Activated T-cell treated with anti-CD3 and anti-CD28 coated beads, Interleukin-2, amount 50 U/mL, for 48 hours (primary cell): ENCODE measurements around the gene ARL8B.
"Not testable (repeated sequence)": the region's sequence is repeated elsewhere in the genome, so short reads cannot be mapped to it uniquely, and the experiment has no call there.

ENCODE experiments used
- DNase-seq, 2 experiments: peaks; one replicate each; pipeline ENCODE4 v3.0.0-alpha.2; 2020

Gene ARL8B

GRCh38 chr3:5113726-5114125, 8.4 kb upstream of the ARL8B start:
- DNase-seq, result not testable (repeated sequence)

- no peak for DNase-seq
Observed at GRCh38 chr3:5115506-5116162, 6.5 kb upstream of the ARL8B start.

- no peak for DNase-seq
Observed at GRCh38 chr3:5116538-5116937, 5.6 kb upstream of the ARL8B start.

DNA sequence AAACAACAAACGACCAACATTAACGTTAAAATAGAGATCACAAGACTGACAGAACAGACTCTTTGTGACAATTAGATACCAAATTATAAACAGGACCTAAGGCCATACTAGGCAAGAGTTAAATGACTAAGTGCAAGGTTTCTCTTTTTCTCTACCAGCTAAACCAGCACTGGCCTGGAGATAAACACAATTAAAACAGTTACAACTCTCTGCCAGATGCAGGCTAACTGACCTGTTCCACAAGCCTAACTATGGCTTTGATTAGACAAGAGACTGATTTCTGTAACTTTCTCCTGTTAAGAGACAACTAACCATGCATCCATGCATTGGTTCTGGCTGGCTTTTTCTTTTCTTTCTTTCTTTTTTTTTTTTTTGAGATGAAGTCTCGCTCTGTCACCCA, 1.6 kb upstream of the ARL8B start:
- no peak for DNase-seq

GRCh38 chr3:5122741-5123706, 932 bp downstream of the ARL8B start:
- peak; percentile 44 to 47 for DNase-seq

- no peak for DNase-seq
Observed at GRCh38 chr3:5123937-5124336, 1.8 kb downstream of the ARL8B start.

GRCh38 chr3:5126586-5126985, 4.5 kb downstream of the ARL8B start:
- DNase-seq, result no peak

DNA sequence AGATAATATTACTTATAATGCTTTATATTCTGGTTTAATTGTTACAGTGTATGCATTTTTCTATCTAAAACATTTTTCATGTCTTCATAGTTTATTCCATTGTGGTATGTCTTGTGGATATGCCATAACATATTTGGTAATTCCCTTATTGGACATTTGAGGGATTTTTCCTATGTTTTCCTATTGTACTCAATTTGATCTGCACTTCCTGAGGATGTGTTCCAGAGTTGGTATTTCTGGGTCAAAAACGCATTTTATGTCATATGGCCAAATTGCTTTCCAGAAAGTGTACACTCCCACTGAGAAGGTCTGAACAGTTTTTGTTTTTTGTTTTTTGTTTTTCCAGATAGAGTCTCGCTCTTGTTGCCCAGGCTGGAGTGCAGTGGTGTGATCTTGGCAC, 6.8 kb downstream of the ARL8B start:
- no peak for DNase-seq

DNA sequence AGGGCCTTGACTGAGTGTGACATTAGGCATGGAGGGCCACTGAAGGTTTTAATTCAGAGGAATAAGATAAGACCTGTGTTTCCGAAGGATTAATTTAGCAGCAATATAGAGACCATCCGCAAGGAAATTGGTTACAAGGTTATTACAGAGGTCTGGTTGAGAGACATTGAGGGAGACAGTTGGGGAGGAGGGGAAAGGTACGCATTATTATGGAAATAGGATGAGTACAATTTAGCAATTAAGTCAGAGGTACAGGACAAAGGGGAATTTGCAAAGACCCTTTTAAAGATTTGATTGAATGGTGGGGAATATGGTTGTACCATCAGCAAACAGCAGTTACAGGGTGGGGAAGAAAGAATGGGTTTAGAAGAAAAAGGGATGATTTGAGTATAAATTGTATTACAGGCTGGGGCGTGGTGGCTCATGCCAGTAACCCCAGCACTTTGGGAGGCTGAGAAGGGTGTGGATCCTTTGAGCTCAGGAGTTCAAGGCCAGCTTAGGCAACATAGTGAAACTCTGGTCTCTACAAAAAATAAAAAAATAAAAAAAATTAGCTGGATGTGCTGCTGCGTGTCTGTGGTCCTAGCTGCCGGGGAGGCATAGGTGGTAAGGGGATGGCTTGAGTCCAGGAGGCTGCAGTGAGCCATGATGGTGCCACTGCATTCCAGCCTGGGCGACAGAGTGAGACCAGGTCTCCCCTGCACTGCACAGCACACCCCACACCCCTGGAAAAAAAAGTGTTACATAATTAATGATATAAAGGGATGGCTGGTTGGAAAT, 11.3 kb downstream of the ARL8B start:
- DNase-seq, result no peak

GRCh38 chr3:5134019-5134391, 11.9 kb downstream of the ARL8B start:
- no peak for DNase-seq

DNA sequence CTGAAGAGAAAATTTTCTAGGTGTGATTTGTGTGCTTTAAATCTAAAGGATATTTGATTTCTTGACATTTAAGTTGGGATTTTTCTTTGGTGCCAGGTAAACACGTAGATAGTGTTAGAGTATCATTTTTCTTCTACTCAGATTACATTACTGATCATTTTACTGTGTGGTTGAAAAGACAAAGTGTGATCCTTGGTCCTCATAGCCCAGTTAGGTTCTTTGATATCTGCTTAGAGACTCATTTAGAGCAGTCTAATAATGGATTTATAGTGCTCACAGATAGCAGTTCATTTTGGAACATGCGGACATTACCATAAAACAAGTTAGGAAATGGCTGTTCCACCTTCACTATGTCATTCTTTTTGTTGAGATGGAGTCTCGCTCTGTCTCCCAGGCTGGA, 12.4 kb downstream of the ARL8B start:
- no peak for DNase-seq

GRCh38 chr3:5136211-5136918, 14.3 kb downstream of the ARL8B start:
- no peak for DNase-seq

GRCh38 chr3:5136919-5137429, 14.9 kb downstream of the ARL8B start:
- no peak for DNase-seq

- DNase-seq, result no peak
Observed at GRCh38 chr3:5138214-5138981, 16.3 kb downstream of the ARL8B start.

- DNase-seq, result no peak
Observed at GRCh38 chr3:5140230-5140621, 18.1 kb downstream of the ARL8B start.

DNA sequence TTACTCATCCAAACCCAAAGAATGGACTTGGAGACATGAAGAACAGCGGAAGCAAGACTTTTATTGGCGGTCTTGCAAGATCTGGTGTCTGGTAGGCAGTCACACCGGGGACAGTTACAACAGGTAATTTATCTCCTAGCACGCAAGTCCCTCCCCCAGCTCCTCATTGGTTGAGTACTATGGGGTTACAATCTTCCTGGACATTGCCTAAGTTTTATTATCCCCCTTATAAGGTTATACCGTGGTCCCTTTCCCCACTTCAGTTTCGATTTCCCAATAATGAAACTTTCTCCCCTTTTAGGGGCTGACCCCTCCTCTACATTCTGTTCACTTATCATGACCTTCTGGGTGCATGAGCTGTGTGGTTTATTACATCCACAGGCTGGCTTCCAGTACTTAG, 18.7 kb downstream of the ARL8B start:
- DNase-seq, result no peak

GRCh38 chr3:5141760-5142159, 19.7 kb downstream of the ARL8B start:
- DNase-seq, result no peak

DNA sequence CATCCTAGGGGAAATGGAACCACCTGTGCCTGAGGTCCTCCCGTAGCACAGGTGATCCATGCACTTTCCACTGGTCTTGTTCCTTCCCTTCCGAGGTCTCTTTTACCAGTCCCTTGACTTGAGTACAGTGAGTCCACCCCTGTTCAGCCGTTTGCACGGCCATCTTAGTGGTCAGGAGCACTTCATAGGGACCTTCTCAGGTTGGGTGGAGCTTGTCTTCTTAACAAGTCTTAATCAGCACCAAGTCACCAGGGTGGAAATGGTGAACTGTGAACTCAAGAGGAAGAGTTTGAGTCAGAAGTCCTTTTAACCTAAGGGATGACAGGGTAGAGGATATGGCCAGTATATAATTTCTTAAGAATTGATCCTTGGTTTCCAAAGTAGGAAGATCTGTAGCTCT, 21.4 kb downstream of the ARL8B start:
- DNase-seq, result no peak

- DNase-seq, result no peak
Observed at GRCh38 chr3:5144316-5144994, 22.4 kb downstream of the ARL8B start.

- no peak for DNase-seq
Observed at GRCh38 chr3:5145120-5145519, 23.0 kb downstream of the ARL8B start.

DNA sequence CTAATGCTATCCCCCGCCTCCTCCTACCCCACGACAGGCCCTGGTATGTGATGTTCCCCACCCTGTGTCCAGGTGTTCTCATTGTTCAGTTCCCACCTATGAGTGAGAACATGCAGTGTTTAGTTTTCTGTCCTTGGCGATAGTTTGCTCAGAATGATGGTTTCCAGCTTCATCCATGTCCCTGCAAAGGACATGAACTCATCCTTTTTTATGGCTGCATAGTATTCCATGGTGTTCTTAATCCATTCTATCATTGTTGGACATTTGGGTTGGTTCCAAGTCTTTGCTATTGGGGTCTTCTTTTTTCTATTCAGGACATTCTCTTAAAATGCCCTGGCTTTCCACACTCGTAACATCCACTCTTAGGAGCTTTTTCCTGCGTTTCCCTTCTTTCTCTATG, 25.1 kb downstream of the ARL8B start:
- not testable (repeated sequence) for DNase-seq
